Measurements from ENCODE around the gene SUDS3.
"Not testable (repeated sequence)": the region's sequence is repeated elsewhere in the genome, so short reads cannot be mapped to it uniquely, and the experiment has no call there.

Gene SUDS3, protein sequence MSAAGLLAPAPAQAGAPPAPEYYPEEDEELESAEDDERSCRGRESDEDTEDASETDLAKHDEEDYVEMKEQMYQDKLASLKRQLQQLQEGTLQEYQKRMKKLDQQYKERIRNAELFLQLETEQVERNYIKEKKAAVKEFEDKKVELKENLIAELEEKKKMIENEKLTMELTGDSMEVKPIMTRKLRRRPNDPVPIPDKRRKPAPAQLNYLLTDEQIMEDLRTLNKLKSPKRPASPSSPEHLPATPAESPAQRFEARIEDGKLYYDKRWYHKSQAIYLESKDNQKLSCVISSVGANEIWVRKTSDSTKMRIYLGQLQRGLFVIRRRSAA

DNA sequence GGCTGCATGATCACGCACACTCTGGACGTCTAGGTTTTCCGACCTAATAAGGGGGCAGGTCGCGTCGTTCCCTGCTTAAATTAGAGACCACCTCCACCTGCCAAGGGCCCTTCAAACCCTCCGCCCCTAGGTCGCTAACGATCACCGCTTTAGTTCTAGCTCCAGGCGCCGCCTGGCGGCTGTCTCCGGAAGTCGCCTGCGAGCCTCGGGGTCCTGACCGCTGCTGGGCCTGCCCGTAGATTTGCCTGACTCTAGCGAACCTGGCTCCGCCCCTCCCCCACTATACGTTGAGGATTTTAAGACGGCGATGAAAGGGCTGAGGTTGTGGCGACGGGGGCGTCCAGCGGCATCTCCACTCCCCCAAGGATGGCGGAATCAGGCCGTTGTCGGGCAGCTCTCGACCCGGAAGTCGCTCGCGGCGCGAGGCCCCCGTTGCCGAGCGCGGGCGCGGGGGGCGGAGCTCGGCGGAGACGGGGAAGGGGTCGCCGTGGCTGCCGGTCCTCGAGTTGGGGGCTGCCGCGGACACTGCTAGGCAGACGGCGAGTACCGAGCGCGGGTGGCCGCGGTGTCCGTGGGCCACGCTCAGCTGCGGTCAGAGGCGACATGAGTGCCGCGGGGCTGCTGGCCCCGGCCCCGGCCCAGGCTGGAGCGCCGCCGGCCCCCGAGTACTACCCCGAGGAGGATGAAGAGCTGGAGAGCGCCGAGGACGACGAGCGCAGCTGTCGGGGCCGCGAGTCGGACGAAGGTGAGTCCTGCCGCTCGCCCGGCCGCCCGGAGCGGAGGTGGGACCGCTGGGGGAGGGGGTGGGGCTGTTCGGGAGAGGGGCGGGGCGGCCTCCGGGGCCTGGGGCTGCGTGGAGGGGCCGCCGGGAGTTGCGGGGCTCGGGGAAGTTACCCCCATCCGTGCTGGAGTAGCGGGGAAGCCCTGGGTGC, at the start of gene SUDS3:
Gene SUDS3 (plus strand): TSS at position 467 of the 932 bp plus-strand sequence. CDS start 137 bp downstream, at position 604.
- peak; percentile 90 for DNase-seq

DNA sequence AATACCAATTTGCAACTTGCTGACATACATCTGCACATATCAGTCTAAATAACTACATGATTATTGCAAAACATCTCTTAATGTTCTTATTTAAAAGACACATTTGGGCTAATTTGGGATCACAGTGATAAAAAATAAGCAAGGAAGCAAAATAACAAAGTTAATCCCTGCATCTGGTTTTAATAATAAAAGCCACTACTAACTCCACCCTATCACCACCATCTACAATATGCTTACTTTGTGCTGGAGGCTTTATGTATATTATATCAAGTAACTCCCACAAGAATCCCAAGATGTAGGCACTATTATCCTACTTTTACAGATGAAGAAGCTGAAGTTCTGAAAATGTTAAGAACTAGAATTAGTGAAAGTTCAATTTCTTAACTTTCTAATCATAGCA, 49.4 kb upstream of the SUDS3 start:
- no peak for DNase-seq

DNA sequence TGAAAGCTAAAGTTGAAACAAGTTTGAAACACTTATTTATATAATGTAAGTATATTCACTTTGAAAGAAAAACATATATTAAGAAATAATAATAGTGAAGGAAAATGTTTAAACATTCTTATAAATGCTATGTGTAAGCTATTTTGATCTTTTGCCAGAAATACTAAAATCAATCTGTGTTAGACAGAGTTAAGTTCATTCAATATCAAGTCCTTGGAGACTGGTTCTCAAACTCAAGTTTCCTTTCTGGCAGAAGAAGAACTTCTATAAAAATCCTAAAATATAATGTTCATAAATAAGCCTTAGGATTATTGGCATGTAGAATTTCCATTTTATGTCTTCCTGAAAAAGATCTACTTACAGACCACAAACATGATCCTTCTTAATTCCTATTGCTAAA, 49.0 kb upstream of the SUDS3 start:
- DNase-seq: no peak

DNA sequence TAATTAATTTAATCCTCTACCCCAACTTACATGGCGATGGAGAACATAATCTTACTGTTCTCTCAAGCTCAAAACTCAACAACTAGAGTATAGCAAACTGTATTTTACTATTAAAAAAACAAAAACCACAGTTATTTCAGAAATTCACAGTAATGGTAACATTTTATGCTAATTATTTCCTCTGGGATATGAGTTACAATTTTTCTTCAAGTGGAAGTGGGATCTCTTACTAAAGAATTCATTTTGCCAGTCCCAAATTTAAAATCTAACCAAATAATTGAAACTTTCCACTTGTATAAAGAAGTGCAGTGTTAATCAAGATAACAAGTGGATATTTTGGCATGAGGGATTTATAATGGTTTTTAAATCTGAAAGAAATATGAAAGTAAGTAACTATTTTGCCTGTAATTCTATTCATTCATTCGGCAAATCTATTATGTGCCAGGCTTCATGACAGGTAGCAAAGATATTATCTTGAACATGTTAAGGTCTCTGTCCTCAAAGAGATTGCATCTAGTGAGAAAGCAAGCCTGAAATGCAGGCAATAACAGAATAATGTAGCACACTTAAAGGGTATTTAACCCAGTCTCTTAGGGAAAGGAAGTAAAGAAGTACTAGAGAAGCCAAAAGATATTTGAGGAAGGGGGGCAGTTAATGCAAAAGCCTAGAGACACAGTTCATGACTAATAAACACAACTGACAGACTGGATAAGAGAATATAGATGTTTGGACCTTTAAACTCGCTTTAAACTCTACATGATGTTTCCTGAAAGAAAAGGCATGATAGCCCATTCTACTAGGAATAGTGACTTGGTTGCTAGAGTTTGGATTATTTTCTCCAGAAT, 47.6 kb upstream of the SUDS3 start:
- no peak for DNase-seq

DNA sequence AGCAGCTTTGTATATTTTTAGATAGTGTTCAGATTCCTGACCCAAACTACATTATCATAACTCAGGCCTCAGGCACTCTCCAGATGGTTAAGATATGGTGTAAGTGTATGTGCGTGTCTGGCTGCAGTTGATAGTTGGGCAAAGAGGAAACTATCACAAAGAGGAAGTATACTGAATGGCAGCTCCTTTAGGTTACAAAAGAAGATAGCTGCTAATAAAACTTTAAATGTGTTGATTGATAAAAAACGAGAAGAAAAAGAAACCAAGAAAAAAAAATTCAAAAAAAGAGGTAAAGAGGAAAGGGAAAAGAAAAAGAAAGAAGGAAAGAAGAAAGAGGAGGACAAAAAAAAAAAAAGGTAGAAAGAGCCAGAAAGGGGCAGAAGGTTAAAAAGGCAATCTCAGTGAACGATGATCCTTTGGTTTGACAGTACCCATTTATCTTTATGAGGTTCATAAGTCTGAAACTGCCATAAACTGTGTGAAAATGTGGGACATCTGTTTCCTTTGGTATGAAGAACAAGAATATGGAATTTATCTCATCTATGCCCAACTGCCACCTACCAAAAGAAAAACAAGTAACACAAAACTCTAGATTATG, 45.8 kb upstream of the SUDS3 start:
- peak; percentile 11 for DNase-seq

DNA sequence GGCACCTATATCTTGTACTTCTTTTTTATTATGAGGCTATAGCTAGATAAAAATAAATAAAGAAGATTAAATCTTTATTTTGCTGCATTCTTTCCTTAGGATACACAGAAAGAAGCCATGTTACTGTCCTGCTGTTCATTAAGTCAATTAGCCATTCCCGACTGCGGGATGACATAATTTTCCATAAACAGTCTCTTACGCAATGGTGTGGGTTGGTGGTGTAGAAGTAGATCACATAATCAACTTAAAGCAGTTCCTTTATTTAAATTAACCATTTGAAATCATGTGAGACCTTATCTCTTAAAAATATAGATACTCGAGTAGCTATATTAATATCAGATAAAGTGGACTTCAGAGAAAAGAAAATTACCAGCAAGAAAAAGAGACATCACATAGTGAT, 43.8 kb upstream of the SUDS3 start:
- DNase-seq: no peak

DNA sequence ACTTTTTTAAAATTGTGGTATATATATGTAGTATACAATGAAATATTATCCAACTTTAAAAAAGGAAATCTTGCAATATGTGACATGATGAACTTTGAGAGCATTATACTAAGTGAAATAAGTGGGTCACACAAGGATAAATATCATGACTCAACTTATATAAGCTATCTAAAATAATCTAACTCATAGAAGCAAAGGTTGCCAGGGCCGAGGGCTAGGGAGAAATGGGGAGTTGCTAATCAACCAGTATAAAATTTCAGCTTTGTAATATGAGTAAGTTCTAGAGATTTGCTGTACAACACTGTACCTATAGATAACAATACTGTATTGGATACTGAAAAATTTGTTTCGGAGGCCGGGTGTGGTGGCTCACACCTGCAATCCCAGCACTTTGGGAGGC, 42.1 kb upstream of the SUDS3 start:
- no peak for DNase-seq

DNA sequence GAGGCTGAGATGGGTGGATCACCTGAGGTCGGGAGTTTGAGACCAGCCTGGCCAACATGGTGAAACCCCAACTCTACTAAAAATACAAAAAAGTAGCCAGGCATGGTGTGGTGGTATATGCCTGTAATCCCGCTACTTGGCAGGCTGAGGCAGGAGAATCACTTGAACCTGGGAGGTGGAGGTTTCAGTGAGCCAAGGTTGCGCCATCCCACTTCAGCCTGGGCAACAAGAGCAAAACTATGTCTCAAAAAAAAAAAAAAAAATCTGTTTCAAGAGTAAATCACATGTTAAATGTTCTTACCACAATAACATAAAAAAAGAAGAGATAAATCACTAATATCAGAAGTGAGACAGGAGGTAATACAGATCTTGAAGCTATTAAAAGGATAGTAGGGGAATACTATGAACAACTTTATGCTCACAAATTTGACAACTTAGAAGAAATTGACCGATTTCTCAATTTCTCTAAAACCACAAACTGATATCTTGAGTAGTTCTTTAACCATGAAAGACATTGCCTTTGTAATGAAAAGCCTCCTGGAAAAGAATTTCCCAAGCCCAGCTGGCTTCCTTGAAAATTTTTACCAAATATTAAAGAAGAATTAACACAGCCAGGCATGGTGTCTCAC, 41.3 kb upstream of the SUDS3 start:
- DNase-seq: no peak

DNA sequence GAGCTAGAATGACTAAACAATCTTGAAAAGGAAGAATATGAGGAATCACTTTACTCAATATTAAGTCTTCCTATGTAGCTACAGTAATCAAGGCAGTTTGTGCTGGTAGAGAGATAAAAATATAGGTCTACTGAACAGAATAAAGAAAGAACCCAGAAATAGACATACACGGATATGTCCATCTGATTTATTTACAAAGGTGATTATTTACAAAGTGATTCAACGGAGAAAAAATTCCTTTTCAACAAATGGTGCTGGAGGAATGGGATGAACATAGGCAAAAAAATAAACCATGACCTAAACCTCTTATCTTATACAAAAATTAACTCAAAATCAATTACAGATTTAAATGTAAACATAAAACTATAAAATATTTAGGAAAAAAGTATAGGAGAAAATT, 40.2 kb upstream of the SUDS3 start:
- DNase-seq: no peak

DNA sequence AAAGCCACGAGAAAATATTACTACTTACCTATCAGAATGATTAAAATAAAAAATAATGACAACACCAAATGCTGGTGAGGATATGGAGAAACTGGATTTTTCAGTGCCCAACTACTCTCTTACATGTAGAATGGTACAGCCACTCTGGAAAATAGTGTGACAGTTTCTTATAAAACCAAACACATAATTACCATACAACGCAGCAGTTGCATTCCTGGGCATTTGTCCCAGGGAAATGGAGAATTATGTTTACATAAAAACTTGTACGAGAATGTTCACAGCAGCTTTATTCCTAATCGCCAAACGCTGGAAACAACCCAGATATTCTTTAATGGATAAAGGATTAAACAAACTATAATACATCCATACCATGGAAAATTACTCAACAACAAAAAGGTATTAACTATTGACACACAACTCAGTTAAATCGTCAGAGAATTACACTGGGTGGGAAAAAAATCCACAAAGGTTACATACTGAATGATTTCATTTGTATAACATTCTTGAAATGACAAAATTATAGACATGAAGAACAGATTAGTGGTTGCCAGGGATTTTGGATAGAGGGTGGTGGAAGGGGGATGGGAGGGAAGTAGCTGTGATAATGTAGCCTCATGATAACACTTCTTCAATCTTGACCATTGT, 39.0 kb upstream of the SUDS3 start:
- DNase-seq: no peak

DNA sequence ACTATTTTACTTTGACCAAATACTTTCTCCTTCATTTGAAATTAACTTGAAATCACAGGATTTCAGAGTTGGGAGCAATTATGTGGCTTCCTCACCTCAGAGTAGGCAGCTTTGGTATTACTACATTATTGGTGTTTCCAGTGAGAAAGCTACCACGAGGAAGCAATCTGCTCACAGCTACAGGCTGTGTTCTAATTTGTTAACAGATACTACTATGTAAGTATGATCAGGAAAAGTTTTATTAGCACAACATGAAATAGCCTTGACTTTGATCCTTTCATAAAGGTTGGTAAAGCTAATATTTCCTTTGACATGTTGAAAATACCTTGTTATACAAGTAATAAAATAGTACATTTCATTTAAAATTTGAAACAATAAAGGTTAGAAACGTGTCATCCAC, 34.3 kb upstream of the SUDS3 start:
- DNase-seq: no peak

DNA sequence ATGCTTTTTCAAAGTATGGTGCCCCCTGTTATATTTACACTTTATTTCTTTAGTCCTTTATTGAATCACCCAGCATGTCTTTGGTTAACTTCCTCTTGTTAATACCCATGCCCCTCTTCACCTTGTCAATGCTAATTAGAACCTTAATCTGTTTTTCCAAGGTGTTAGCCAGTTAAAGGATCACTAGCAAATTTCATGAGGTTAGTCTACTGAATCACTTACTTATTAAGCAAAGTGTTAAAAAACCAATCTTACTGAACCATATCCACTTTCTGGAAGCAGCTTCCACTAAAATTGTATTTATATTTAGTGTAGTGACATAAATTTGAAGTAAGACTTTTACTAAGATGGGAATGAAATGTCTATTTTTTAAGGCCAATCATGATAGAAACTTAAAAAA, 31.5 kb upstream of the SUDS3 start:
- DNase-seq: no peak

DNA sequence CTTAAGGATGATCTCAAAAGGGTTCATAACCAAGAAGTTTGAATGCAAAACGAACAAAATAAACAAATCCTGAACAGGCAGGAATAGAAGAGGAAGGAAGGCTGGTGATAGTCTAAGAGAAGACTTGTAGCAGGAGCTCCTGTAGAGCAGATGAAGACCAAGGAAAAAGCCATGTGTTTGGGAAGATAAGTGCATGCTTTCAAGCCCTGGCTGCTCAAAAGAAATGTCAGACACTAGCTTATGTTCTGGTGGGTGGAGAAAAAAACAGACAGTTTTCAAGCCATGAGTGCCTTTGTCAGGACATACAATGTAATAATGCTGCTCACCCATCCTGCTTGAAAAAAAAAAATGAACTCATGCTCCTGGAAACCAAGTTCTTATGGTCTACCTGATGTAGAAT, 31.0 kb upstream of the SUDS3 start:
- no peak for DNase-seq

DNA sequence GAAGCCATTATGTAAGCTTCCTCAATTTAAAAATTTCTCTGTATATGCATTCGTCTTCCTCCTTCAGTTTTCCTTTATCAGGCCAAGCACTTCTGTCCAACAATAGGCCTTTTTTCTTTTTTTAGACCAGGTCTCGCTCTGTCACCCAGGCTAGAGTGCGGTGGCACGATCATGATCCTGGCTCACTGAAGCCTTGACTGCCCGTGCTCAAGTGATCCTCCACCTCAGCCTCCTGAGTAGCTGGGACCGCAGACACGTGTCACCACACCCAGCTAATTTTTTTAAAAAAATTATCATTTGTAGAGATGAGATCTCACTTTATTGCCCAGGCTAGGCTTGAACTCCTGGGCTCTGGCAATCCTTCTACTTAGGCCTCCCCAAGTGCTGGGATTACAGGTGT, 29.5 kb upstream of the SUDS3 start:
- no peak for DNase-seq

DNA sequence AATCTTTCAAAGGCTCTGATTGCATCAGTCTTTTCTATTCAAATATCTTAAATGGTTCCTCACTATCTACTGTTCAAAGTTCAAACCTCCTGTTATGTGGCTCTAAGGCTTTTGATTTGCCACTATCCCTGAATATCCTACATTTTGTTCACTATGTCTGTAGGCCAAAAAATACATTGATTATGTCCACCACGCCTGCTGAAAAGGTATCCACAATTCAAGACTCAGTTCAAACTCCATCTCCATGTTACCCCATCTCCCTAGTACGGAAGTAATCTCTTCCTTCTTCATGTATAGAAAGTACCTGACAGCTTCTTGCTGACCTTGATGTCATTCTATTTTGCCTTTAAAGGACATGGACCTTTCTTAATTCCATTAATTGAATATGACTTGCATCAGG, 28.4 kb upstream of the SUDS3 start:
- DNase-seq: no peak

DNA sequence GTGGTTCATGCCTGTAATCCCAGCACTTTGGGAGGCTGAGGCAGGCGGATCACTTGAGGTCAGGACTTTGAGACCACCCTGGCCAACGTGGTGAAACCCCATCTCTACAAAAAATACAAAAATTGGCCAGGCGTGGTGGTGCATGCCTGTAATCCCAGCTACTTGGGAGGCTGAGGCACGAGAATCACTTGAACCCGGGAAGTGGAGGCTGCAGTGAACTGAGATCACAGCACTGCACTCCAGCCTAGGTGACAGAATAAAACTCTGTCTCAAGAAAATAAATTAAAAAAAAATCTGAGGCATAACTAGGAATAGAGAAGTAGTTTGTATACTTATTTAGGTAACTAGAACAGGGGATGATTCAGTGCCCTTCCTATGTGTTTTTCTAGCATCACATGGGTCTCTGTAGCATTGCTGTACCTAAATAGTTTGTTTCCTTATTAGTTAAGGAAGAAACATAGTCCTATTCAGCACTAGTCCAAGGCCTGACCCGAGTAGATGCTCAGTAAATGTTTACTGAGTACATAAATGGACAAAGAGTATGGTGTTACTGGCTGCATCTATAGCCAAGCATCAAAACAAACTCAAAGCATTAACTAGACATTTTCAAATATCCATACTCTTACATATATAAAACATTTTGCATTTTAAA, 25.3 kb upstream of the SUDS3 start:
- no peak for DNase-seq

DNA sequence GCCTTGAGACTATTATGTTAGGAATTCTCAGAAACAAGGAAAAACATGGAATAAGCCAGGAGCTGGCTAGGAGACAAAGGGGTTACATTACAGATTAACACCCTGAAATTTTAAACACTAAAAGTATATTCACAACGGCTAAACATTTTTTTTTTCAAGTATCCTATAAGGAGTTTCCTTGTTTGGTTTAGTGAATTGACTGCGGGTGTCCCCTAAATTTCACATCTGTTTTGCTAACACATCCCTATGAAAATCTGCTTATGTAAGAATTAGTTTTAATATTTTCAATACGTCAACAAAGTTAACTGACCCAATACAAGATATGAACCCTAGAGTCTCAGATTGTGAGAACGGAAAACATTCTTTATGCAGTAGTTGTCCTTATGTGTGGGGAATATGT, 22.6 kb upstream of the SUDS3 start:
- no peak for DNase-seq

DNA sequence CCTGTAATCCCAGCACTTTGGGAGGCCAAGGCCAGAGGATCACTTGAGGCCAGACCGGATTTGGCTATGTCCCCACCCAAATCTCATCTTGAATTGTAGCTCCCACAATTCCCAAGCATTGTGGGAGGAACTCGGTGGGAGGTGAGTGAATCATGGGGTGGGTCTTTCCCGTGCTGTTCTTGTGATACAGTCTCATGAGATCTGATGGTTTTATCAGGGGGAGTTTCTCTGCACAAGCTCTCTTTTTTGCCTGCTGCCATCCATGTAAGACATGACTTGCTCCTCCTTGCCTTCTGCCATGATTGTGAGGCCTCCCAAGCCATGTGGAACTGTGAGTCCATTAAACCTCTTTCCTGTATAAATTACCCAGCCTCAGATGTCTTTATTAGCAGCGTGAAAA, 21.9 kb upstream of the SUDS3 start:
- DNase-seq: not testable (repeated sequence)

DNA sequence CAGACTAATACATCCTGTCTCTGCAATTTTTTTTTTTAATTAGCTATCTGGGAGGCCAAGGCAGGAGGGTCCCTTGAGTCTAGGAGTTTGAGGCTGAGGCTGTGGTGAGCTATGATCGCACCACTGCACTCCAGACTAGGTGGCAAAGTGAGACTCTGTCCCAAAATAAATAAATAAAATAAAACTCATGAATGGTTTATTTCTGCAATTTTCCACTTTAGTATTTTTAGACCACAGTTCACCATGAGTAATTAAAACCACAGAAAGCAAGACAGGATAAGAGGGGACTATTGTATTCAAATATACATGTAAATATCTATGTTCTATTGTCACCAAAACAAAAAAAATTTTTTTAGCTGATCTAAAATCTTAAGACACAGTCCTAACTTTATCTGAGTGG, 21.5 kb upstream of the SUDS3 start:
- DNase-seq: no peak

DNA sequence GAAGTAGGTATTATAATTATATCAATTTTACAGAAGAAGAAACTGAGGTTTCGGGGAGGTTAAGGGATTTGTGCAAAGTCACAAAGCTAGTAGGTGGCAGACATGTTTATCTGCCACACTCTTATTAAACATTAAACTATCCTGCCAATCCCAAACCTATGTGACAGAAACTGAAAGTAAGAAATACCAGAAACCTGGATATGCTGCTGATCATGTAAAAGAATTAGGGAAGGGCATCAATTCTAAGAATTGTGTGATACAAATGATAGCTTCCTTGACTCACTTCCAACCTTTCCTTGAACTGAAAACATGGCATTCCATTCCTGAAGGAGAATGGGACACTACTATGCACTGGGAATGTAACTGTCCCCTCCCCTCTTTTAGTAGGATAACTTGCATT, 20.5 kb upstream of the SUDS3 start:
- DNase-seq: no peak

DNA sequence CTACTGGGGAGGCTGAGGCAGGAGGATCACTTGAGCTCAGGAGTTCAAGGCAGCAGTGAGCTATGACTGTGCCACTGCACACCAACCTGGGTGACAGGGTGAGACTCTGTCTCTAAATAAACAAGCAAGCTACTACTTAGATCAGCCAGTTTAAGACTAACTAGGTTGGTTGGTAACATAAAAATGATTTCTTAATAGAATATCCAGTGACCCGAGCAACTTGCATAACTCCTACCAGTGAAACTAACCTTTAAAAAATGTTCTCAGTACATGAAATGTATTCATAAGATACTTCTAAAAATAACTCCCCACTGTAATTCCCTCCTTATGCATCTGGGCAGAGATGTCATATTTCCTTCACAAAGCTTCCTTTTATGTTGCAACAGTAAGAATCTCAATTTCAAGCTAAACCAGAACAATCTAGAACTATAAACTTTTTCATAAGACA, 19.5 kb upstream of the SUDS3 start:
- DNase-seq: peak; percentile 14

All from RPMI8226 (cell line).